NCI-H1048 (cell line): ENCODE data around the gene RDH13.
A peak's percentile ranks its signal among the peaks of the same experiment; 100 is the strongest.

Experiments used
- DNase-seq: peaks from one replicate; lab custom pipeline; 2025; lab: John Stamatoyannopoulos, UW

Gene RDH13

DNA sequence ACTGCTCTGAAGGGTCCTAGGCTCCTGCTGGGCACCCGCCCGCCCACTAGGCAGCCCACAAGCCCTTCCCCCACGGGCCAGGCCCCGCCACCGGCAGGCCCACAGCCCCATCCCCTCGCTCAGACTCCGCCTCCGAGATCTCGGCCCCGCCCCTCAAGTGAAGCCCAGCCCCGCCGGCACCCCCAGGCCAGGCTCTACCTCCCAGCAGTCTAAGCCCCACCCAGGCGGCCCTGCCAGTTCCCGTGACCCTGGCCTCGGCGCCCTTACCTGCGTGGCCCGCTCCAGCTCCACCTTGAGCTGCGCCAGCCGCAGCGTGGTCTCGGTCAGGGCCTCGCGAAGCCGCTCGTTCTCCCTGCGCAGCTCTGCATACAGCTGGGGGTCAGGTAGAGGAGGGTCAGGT is 29.0 kb upstream of the RDH13 start:
- no peak for DNase-seq

DNA sequence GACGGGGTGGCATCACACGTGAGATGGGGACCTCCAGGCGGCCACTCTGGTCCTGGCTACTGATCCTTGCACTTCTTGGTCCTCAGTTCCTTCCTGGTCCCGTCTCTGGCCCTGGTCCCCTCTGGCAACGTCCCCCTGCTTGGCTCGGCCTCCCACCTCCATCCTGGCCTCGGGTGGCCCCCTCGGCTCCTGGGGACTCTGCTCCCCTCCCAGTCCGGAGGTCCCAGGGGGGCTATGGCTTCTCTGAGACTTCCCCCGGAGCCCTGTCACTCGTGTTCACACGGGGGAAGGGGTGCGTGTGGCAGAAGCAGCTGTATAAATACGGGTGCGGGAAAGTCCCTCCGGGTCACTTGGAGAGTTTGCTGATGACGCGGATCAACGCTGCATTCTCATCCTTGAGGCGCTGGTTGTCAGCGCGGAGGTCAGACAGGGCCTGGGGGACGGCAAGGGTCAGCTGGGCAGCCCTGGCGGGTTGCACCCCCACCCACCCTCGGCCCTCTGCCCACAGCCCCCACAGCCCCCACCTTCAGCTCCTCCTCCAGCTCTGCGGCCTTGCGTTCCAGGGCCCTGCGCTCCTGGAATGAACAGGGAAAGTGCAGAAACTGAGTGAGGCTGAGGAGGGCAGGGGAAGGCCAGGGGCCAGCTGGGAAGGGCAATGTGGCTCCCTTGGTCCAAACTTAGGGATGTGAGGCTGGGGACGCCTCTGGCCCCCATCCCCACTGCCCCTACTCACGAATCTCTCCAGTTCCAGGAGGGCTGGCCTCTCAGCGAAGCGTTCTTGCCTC is 28.4 kb upstream of the RDH13 start:
- DNase-seq = no peak

DNA sequence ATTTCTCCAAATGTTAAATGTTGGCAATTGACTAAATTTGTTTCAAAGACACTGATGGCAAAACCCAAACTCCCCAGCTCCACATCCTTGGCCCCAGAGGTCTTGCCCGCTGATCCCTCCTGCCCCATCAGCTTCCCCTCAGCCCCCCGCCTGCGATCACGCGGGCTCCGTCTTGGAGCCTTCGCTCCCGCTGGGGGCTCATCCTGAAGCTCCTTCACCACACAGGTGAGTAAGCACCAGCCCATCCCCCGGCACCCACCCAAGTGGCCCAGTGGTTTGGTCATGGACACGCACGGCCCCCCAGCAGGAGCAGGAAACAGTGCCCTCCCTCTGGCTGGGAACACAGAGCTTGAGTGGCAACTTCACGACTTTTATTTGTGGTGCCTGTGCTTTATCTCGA is 27.6 kb upstream of the RDH13 start:
- no peak for DNase-seq

DNA sequence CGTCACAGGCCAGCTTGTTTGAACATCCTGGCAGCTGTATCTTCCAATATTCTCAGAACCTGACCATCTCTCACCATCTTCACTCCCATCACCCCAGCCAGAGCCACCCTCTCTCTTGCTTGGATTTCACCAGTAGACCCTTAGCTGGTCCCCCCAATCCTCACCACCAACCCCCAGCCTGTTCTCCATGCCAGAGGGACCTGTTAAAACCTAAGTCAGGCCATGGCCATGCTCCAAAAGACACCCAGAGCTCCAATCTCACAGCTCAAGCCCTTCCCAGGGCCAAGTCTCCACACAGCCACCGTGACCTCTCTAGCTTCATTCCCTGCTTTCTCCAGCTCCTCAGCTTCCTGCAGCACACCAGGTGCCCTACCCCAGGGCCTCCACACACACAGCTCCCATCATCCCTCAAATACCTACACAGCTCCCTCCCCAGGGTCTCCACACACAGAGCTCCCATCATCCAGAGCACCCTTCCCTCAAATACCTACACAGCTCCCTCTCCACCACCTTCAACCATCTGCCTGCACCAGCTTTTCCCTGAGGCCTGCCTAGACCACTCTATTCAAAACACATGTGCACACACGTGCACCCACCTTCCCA is 26.5 kb upstream of the RDH13 start:
- no peak for DNase-seq

DNA sequence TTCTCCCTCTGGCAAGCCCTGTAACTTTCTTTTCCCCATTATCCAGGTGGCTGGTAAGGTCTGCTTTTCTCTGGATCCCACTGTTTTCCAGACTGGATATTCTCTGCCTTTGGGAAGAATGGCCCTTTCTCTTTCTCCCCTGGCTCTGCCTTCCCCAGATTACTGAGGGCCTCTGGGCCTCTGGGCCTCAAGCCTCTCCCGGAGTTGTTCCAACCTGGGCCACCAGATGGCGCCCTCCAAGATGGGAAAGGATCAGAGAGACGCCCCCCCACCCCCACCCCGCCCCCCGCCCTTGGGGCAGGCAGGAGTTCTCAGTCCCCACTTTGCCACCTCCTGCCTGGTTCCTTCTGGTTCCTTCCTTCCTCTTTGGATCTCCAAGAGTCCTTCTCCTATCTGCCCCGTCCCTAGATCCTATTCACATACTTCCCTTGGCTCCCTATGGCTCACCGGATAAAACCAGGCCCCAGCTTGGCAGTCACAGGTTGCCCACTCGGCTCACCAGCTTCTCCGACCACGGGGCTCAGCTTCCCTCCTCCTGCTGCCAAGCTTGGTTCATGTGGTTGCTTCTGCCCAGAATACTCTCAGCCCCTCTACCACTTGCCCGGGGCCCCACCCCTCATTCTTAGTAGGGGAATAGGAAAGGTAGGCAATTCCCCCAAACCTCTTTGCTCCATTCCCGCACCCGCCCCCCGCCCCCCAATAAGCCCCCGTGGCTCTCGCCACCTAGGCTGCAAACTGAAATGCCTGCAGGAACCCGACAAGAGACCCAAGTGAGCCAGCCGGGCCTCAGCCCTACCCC is 25.8 kb upstream of the RDH13 start:
- DNase-seq = peak; percentile 77

DNA sequence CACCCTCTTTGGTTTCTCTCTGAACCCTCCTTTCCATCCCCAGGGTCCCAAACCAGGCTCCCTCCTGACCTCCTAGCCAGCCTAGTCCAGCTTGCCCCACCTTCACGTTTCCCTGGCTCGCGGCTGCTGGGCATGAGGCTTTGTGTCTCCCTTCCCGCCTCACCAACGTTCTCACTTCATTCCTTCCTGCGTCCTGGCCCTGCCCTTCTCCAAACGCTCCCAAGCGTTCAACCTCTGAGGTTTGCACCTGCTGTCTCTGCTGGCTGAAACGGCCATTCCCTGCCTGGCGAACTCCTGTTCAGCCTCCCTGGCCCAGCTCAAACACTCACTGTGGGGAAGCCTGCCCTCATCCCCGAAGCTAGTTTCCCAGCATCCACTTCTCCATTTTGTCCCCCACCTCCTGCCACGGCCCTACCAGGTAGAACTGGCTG is 25.1 kb upstream of the RDH13 start:
- no peak for DNase-seq

DNA sequence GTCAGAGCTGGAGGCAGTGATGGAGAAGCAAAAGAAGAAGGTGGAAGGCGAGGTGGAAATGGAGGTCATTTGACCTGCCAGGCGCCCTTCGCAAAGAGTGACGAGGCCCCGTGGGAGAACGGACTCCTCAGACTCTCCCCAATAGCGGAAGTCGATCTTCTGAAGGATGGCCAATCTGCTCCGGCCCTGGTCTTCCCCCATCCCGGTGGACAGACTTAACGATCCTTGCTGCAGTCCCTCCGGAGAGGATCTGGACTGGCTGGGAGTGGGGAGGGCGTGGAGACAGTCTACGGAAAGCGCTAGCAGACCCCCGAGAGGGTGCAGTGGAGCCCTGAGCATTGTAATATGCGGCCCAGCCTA is 24.6 kb upstream of the RDH13 start:
- DNase-seq = no peak

DNA sequence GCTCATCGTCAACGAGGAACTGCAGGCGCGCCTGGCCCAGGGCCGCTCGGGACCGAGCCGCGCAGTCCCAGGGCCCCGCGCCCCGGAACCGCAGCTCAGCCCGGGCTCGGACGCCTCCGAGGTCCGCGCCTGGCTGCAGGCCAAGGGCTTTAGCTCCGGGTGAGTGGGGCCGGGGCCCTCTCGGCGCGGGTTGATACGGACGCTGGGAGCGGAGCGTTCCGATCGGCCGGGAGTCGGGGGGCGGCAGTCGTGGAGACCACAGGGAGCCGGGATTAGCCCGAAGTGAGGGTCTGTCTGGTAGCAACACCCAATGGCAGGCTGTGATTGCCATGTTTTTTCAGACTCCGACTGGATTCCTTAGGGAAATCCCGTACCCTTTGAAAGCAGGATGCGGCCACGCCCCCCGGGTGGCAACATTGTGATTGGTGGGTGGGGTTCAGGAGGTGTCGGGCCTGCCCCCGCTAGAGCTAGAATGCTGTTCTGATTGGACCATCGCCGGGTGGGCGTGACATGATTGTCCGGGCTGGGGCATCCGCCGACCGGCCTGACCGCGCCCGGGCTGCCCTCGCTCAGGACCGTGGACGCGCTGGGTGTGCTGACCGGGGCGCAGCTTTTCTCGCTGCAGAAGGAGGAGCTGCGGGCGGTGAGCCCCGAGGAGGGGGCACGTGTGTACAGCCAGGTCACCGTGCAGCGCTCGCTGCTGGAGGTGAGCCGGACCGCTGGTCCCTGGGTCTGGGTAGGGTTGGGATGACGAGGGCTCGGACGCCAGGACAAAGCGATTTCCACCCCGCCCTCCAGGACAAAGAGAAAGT is 24.0 kb upstream of the RDH13 start:
- peak; percentile 93 for DNase-seq

DNA sequence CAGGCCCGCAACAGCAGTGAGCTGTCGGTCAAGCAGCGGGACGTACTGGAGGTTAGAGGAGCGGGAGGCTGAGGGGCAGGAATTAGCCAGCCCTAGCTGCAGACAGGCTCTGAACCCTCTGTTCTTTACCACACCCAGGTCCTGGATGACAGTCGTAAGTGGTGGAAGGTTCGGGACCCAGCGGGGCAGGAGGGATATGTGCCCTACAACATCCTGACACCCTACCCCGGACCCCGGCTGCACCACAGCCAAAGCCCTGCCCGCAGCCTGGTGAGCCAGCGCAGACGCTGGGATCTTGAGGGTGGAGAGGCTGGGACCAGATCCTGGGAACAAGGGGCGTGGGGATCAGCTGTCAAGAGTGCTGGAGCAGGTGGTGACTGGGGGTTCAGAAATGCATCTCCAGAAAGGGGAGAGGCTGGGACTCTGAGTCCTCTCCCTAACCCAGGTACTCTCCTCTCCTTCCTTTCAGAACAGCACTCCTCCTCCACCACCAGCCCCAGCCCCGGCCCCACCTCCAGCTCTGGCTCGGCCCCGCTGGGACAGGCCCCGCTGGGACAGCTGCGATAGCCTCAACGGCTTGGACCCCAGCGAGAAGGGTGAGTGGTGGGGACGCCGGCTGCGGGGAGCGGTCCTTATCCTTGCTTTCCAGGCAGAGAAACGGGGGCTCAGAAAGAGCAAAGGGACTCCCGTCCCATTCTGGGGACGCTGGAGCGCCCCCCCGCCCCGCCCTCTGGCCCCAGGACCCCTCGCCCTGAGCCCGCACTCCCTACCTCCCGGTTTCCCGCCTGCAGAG is 23.2 kb upstream of the RDH13 start:
- DNase-seq = no peak

DNA sequence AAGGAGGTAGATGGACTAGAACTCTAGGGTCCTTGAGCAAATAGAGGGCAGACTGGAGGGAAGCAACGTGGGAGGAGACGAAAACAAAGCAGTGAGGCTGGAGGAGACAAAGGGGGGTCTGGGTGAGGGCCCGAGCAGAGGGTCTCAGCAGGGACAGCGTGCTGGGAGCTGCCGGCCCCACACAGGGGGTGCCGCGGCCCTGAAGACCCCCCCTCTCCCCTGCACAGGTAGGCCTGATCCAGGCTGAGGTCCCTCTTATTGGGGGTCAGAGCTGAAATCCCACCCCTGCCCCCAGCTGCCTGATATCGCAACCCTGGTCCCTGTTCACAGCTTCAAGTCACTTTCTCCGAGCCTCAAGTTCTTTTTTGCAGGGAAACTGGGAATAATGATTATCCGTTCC is 21.5 kb upstream of the RDH13 start:
- DNase-seq = no peak

DNA sequence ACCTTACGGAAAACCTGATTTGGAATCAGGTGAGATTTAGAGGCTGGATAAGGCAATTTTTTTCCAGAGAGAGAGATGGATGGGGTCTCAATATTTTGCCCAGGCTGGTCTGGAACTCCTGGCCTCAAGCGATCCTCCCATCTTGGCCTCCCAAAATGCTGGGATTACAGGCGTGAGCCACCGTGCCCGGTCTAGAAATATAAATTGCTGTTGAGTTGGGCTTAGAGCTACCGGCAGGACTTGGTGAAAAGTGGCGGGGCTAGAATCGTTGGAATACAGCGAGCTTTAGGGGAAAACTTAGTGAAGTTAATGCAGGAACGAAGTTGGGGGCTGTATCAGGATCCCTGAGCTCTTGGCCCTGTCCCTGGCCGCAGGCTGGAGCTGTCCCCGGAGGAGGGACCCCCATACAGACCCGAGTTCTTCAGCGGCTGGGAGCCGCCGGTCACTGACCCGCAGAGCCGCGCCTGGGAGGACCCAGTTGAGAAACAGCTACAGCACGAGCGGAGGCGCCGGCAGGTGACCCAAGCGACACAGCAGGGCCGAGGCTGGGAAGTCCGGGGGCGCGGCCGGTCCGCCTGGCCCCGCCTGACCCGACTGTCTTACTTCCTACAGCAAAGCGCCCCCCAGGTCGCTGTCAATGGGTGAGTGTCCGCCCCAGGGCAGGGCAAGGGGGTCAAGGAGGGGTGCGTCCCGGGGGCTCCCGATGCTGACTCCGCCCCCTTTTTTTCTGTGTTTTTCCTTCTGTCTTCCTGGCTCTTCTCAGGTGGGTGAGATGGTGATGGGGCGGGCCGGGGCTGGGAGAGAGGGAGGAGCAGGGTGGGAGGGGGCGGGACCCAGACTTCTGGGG is 20.3 kb upstream of the RDH13 start:
- no peak for DNase-seq

DNA sequence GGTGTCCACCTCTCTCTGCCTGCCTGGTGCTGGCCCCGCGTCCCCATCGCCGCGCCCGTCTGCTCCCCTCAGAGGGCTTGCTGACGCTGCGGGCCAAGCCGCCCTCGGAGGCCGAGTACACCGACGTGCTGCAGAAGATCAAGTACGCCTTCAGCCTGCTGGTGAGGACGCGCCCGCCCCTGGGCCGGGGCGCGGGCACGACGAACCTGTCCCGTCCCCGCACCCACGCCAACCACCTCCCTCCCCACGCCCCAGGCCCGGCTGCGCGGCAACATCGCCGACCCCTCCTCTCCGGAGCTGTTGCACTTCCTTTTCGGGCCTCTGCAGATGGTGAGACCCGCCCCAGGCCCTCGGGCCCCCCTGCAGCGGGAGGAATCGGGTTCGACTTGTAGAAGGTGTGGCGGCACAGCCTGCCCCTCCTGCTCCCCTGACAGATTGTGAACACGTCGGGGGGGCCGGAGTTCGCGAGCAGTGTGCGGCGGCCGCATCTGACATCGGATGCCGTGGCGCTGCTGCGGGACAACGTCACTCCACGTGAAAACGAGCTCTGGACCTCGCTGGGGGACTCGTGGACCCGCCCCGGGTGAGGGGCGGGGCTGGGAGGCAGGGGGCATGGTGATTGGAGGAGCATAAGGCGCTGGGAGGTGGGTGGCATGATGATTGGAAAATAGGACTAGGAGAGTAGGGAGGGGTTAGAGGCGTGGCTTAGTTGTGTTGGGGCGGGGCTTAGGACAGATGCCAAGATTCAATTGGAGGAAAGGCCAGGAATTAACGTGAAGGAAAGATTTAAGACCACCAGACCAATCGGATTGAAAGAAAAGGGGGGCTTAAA is 19.3 kb upstream of the RDH13 start:
- DNase-seq = peak; percentile 21

DNA sequence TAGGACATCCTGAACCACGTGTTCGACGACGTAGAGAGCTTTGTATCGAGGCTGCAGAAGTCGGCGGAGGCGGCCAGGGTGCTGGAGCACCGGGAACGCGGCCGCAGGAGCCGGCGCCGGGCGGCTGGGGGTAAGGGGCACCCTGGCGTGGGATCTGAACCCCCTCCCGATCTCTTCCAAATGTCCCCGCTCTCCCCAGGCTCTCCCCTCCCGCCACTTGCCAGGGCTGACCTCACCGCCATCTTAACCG is 18.7 kb upstream of the RDH13 start:
- DNase-seq = no peak

DNA sequence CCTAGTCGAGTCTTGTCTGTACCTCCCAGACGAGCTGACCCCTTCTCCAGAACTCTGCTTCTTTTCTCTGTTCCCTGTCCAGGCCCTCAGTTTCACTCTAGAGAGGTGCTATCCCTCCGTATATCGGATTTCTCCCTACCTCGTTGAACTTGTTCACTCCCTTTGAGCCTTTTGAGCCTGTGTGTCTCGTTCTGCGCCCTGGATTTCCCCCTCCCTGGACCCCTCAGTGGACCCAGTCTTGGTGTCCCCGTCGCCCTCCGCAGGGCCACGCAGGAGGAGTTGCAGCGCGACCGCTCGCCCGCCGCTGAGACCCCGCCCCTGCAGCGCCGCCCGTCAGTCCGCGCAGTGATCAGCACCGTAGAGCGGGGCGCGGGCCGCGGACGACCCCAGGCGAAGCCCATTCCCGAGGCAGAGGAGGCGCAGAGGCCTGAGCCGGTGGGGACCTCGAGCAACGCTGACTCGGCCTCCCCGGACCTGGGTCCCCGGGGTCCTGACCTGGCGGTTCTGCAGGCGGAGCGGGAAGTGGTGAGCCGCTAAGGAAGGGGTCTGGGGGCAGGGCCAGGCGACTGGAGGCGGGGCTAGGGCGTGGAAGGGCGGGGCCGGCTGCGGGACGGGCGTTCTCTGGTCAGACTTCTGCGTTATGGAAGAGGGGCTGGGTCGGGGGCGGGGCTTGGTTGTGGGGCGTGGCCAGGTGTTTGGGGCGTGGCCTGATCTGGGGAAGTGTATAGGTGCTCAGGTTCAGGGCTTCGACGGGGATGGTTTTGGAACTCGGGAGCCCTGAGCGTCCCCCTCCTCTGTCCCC is 18.2 kb upstream of the RDH13 start:
- DNase-seq = no peak

DNA sequence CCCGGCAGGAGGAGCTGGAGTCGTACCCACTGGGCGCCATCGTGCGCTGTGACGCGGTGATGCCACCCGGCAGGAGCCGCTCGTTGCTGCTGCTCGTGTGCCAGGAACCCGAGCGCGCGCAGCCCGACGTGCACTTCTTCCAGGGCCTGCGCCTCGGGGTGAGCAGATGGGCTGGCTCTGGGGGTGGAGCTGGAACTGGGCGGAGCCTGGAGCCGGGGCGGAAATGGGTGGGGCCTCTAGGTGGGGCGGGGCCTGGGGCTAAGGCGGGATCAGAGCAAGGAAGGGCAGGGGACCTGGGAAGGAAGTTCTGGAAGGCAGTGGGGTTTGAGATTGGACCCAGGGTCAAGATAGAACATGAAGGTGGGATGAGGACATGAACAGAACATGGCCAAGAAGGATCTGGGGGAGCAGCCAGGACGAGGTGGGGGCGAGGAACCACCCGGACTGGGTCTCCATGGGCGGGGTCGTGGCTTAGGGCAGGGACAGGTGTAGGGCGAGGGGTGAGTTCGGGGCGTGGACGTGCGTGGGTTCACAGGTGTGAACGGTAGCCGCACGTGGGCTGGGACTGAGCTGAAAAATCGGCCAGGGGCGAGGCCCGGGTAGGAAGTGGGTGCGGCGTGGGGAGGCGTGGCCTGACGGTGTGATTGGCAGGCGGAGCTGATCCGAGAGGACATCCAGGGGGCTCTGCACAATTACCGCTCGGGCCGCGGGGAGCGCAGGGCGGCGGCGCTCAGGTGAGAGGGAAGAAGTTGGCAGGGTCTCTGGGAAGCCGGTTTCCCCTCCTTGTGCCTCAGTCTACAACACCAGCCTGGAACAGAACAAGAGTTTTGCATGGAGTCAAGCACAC is 17.4 kb upstream of the RDH13 start:
- DNase-seq = peak; percentile 70

DNA sequence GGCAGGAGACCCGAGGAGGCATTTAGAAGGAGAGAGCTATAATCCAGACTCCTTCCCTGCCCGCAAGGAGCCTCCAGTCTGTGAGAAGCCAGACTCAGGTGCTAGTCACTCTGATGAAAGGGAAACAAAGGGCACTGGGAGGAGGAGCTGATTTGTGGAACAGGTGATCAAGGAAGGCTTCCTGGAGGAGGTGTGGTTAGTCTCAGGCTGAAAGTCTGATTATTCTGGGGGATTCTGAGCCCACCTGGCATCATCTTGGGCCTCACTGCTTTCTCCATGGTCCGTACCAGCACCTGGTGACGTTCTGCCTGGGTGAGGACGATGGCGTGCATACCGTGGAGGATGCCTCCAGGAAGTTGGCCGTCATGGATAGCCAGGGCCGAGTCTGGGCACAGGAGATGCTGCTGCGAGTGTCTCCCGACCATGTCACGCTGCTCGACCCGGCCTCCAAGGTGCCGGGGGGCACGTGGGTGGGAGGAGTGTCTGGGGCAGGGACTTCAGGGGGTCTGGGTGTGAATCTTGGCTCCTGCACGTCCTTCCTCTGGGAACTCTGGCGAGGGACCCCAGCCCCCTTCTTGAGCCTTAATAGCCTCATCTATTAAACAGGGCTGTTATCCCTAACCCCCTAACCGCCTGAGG is 16.6 kb upstream of the RDH13 start:
- no peak for DNase-seq

DNA sequence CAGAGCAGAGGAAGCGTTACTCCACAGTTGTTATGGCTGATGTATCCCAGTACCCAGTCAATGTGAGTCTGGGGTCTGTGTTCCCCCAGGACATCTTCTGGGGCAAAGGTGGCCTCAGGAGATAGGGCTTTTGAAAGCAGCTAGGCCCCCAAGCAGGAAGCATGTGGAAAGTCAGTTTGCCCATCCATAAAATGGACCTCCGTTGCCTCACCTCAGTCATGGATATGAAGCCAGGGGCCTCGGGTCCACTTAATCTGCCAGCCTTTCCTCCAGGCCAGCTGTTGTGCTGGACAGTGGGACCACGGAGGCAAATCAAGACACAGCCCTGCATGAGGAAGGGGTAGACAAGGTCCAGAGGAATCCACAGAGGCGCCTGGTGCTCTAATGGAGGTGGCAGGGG is 16.0 kb upstream of the RDH13 start:
- DNase-seq = no peak

DNA sequence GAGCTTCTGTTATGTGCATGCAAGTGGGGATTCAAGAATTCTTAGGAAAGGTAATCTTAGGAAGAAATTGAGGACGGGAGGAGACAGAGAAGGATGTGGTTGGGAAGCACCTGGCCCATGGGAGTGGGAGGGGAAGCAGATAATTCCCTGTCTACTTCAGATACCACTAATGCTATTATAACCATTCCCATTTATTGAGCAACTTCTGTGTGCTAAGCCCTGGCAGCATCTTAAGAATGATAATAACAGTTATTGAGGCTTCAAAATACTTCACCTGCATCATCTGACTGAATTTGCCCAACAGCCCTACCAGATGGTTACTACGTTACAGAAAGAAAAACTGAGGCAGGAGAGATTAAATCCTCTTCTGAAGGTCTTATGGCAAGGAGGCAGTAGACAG is 14.2 kb upstream of the RDH13 start:
- no peak for DNase-seq
